ENCODE results near the gene PDXP.

Gene PDXP

DNA sequence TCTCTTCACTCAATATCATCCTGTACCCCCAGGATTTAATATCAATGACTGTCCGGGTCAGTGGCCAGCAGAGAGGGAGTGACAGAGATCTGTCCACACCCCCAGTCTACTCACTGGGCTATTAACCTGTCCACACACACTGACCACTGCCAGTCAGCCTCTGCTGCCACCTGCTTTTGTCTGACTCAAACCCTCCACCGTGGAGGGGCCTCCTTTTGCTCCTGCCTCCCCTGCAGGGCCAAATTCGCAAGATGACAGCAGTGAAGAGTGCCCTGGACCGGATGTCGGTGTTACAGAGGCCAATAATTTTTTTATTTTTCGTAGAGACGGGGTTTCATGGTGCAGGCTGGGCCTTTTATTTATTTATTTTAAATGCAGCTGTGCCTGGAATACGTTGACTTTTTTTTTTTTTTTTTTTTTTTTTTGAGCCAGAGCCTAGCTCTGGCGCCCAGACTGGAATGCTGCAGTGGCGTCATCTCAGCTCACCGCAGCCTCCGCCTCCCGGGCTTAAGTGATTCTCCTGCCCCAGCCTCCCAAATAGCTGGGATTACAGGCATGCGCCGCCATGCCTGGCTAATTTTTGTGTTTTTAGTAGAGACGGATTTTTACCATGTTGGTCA, 5.1 kb downstream of the PDXP start:
- DNase-seq: no peak
- in situ Hi-C loops (cut with MboI; ENCODE audit: low pct_unique_long_range_greater_than_20kb, low sequenced_read_pairs): no loop called here

- DNase-seq: no peak
- in situ Hi-C loops (cut with MboI; ENCODE audit: low pct_unique_long_range_greater_than_20kb, low sequenced_read_pairs): no loop called here
Observed at GRCh38 chr22:37664249-37665101, 6.0 kb downstream of the PDXP start.

DNA sequence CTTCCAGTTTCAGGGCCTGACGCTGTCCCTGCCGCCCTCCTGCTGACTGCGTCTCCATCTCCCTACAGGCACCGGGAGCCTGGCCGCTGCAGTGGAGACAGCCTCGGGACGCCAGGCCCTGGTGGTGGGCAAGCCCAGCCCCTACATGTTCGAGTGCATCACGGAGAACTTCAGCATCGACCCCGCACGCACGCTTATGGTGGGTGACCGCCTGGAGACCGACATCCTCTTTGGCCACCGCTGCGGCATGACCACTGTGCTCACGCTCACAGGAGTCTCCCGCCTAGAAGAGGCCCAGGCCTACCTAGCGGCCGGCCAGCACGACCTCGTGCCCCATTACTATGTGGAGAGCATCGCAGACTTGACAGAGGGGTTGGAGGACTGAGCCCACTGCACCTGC, 7.0 kb downstream of the PDXP start:
- in situ Hi-C loops (cut with MboI; ENCODE audit: low pct_unique_long_range_greater_than_20kb, low sequenced_read_pairs): no loop called here
- DNase-seq: no peak

DNA sequence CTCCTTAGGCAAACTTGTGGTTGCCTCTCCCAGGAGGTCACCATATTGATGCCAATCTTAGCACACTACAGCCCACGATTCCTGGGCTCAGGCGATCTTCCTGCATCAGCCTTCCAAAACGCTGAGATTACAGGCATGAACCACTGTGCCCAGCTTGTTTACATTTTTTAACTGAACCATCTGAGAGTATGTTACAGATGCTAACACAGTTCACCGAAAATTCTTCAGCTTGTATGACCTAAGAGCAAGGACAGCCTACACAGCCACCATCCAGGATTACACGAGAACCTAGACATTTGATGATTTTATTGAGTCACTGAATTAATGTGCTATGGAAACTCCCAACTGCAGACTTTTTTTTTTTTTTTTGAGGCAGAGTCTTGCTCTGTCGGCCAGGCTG, 11.1 kb downstream of the PDXP start:
- no peak for DNase-seq
- in situ Hi-C loops (cut with MboI; ENCODE audit: low pct_unique_long_range_greater_than_20kb, low sequenced_read_pairs): no loop called here

GRCh38 chr22:37672206-37672919, 13.8 kb downstream of the PDXP start:
- in situ Hi-C loops (cut with MboI; ENCODE audit: low pct_unique_long_range_greater_than_20kb, low sequenced_read_pairs): no loop called here
- peak; percentile 41 for DNase-seq

- in situ Hi-C loops (cut with MboI; ENCODE audit: low pct_unique_long_range_greater_than_20kb, low sequenced_read_pairs): no loop called here
Observed at GRCh38 chr22:37672920-37673455, 14.5 kb downstream of the PDXP start.

GRCh38 chr22:37674248-37674647, 15.7 kb downstream of the PDXP start:
- in situ Hi-C loops (cut with MboI; ENCODE audit: low pct_unique_long_range_greater_than_20kb, low sequenced_read_pairs): no loop called here
- DNase-seq: no peak

More at GRCh38 chr22:37672920-37673455, 14.5 kb downstream of the PDXP start:
- DNase-seq: no peak

- in situ Hi-C loops (cut with MboI; ENCODE audit: low pct_unique_long_range_greater_than_20kb, low sequenced_read_pairs): no loop called here
- DNase-seq: peak; percentile 84
Observed at GRCh38 chr22:37674951-37675929, 16.7 kb downstream of the PDXP start, which contains the start of gene LGALS1. TSS of gene LGALS1 (plus strand) at chr22:37675636. CDS start at chr22:37675703, 67 bp downstream.

DNA sequence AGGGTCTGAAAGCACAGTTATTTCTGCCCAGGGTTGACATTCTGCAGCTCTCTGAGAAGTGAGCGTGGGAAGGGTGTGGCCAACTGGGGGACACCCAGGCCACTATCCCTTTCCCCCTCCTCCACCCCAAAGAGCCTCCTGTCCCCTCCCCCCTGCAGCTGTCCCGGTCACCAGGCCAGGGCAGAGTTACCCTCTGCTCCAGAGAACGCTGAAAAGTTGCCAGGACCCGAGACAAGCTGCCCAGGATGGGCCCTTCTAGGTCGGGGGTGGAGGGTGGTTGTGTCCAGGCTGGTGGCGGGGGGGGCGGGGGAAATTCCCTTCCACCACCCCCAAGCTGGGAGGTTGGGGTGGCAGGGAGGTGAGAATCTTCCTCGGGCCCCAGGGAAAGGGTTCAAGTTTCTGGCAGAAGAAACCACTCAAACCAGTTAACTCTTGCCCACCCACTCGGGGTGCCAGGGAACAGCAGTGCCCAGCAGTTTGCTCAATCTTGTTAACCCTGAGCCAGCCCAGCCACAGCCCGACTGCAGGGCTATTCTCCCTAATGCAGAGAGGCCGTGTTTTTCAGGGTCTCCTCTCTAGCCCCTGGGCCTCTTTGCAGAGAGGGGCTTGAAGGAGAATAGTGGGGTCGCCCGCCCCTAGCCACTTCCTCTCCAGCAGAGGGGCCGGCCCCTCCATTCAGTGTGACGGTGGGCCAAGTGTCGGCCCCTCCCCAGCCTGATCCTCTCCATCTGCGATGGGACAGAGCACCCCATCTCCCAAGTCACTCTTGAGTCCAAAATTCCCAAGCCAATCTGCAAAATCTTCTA, 17.6 kb downstream of the PDXP start:
- in situ Hi-C loops (cut with MboI; ENCODE audit: low pct_unique_long_range_greater_than_20kb, low sequenced_read_pairs): no loop called here
- DNase-seq: no peak

- in situ Hi-C loops (cut with MboI; ENCODE audit: low pct_unique_long_range_greater_than_20kb, low sequenced_read_pairs): no loop called here
- DNase-seq: peak; percentile 96
Observed at GRCh38 chr22:37676736-37677492, 18.4 kb downstream of the PDXP start.

- DNase-seq: no peak
- in situ Hi-C loops (cut with MboI; ENCODE audit: low pct_unique_long_range_greater_than_20kb, low sequenced_read_pairs): no loop called here
Observed at GRCh38 chr22:37677493-37677974, 19.0 kb downstream of the PDXP start.

- DNase-seq: no peak
- in situ Hi-C loops (cut with MboI; ENCODE audit: low pct_unique_long_range_greater_than_20kb, low sequenced_read_pairs): no loop called here
Observed at GRCh38 chr22:37678372-37678771, 19.8 kb downstream of the PDXP start.

- no peak for DNase-seq
- in situ Hi-C loops (cut with MboI; ENCODE audit: low pct_unique_long_range_greater_than_20kb, low sequenced_read_pairs): no loop called here
Observed at GRCh38 chr22:37679670-37680069, 21.1 kb downstream of the PDXP start.

GRCh38 chr22:37680191-37680851, 21.8 kb downstream of the PDXP start:
- in situ Hi-C loops (cut with MboI; ENCODE audit: low pct_unique_long_range_greater_than_20kb, low sequenced_read_pairs): no loop called here
- DNase-seq: no peak

GRCh38 chr22:37681001-37681424, 22.5 kb downstream of the PDXP start:
- in situ Hi-C loops (cut with MboI; ENCODE audit: low pct_unique_long_range_greater_than_20kb, low sequenced_read_pairs): no loop called here
- DNase-seq: no peak

GRCh38 chr22:37681556-37682049, 23.1 kb downstream of the PDXP start:
- in situ Hi-C loops (cut with MboI; ENCODE audit: low pct_unique_long_range_greater_than_20kb, low sequenced_read_pairs): no loop called here
- DNase-seq: peak; percentile 86
